ENCODE results near the gene POU3F2.

Gene POU3F2

GRCh38 chr6:98808541-98809210, 25.7 kb upstream of the POU3F2 start:
- DNase-seq (ENCODE audit: low spot score), result no peak
- TF ChIP-seq, protein P1, sequence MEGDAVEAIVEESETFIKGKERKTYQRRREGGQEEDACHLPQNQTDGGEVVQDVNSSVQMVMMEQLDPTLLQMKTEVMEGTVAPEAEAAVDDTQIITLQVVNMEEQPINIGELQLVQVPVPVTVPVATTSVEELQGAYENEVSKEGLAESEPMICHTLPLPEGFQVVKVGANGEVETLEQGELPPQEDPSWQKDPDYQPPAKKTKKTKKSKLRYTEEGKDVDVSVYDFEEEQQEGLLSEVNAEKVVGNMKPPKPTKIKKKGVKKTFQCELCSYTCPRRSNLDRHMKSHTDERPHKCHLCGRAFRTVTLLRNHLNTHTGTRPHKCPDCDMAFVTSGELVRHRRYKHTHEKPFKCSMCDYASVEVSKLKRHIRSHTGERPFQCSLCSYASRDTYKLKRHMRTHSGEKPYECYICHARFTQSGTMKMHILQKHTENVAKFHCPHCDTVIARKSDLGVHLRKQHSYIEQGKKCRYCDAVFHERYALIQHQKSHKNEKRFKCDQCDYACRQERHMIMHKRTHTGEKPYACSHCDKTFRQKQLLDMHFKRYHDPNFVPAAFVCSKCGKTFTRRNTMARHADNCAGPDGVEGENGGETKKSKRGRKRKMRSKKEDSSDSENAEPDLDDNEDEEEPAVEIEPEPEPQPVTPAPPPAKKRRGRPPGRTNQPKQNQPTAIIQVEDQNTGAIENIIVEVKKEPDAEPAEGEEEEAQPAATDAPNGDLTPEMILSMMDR (IDR thresholded peaks at IDR 0.05; ENCODE audit: extremely low read depth, missing control alignments), result no peak

DNA sequence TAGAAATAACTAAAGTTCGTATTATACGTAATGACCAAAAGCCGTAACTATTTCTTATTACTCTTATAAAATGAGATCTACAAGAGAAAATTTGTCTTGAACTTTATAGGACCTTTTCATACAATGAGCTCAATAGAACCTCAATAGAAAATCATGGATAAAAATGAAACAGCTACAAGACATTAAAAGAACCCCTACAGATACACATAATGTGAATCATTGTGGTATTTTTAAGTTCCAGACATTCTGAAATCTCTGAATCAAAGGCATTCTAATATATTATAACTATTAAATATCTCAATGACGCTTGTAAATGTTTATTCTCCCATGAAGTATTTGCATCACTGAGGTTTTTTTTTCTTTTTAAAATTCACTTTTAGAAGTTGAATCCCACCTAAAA, 22.2 kb upstream of the POU3F2 start:
- TF ChIP-seq, protein P1 (IDR thresholded peaks at IDR 0.05; ENCODE audit: extremely low read depth, missing control alignments), result no peak
- DNase-seq (ENCODE audit: low spot score), result no peak

GRCh38 chr6:98816799-98817198, 17.6 kb upstream of the POU3F2 start:
- TF ChIP-seq, protein P1 (IDR thresholded peaks at IDR 0.05; ENCODE audit: extremely low read depth, missing control alignments), result no peak
- no peak for DNase-seq (ENCODE audit: low spot score)

DNA sequence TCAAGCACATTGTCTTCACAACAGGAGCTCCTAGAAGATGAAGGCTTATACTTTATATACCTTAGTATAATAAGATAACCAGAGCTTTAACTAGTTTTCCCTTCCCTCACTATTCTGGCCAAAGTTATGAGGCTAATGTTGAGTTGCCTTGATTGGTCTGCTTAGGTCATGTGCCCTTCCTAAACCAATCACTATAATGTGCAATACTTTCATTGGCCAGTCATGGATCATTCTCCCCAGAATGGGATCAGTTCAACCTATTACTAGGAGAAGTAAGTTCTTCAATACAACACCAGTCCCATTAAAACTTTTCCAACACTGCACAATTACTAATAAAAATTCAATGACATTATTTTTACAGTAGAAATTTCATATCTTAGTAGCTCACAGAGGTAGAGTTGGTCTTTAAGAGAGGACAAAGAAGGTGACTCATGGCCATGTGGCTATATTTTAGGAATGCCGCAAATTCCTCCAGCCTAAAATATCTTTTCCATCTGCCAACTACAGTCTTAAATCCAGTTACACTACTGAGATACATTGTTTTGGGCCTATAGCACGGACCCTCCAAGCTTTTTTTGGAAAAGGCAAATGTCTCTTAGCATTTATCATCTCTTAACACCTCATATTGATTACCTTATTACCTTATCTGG, 12.5 kb upstream of the POU3F2 start:
- TF ChIP-seq, protein P1 (IDR thresholded peaks at IDR 0.05; ENCODE audit: extremely low read depth, missing control alignments), result no peak
- no peak for DNase-seq (ENCODE audit: low spot score)

DNA sequence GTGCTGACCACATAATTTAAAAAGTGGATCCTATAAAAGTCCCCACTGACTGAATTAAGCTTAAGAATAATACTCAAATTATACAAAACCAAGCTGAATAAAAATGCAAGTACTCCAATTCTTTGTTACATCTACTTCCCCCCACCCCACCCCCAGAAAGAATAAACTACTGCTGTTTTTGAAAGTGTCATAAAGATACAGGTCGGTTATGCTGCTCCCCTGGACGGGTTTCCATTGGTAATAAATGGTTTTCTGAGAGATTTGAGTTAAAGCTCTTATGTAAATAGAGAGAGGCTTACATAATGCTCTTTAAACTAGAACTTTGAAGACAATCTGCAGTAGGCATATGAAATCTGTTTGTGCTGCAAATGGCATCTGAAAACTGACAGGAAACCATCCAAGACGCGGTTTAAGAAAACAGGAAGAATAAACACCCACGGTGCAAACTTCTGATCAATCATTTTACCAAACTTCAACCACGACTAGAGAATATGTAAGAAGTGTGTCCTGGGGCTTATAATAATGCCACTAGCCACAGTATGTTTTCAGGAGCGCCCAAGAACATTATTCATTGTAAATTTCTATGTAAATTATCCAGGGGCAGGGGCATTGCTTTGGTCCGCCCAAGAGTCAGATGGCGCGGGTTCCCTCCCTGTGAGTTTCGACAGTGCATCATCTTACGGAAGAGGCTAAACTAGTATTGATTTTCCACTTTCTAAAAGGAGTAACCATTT, 10.8 kb upstream of the POU3F2 start:
- TF ChIP-seq, protein P1 (IDR thresholded peaks at IDR 0.05; ENCODE audit: extremely low read depth, missing control alignments), result no peak
- DNase-seq (ENCODE audit: low spot score), result no peak

DNA sequence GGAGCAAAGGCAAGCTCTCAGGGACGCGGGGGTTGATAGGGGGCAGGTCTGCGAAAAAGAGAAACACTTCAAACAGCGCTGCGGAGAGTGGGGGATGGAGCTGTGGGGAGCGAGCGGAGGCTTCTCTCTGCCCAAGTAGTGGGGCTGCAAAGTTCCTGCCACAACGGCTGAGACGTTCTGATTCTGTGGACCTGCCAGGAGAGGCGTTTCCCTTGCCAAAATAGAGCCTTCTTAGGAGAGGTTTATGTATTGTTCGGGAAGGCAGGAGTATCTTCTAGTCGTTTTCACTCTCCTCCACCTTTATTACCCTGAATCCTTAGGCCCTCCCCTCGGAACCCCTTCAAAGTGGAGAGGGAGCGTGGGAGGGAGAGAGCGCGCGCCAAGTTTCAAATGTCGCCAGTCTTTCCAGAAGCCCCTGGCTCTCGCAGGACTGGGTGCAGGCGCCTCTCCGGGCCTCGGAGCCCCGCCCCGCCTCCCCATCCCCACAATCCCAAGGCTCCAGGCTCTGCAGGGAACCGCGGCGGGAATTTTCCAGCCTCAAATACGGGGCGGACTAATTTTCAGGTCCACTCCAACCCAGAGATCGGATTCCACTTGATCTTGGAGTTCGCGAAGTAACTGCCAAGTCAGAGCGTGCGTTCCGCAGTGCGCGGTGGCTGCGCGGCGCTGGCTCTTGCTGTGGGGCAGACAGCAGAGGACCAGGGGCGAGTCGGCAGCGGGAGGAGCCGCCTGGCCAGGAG, 10.0 kb upstream of the POU3F2 start:
- TF ChIP-seq, protein P1 (IDR thresholded peaks at IDR 0.05; ENCODE audit: extremely low read depth, missing control alignments), result no peak
- DNase-seq (ENCODE audit: low spot score), result no peak
